Stomach (tissue), 4 donors: ENCODE measurements around the gene MT1M.

Source experiments
- CTCF ChIP-seq, 7 experiments: fragments of 450-650 bp in 4 of 7; fragments of 200-600 bp in 3 of 7; sonication (generic) in 3 of 7; IDR thresholded peaks; one replicate each; pipeline ENCODE4 v1.5.1; 2016 to 2019; ENCODE audit warnings: antibody characterized with exemption in 7 of 7, control low read depth in 2 of 7, mild to moderate bottlenecking in 1 of 7
- EP300 ChIP-seq: sonication (generic); formaldehyde crosslinking; IDR thresholded peaks from one replicate; pipeline ENCODE4 v1.6.1; 2017; ENCODE audit warnings: antibody characterized with exemption
- POLR2A ChIP-seq, 4 donors: fragments of 450-650 bp; IDR thresholded peaks; one replicate each; pipeline ENCODE4 v1.6.1; 2016; ENCODE audit warnings: antibody characterized with exemption in 4 of 4, control low read depth in 2 of 4, mild to moderate bottlenecking in 1 of 4, moderate library complexity in 1 of 4
- POLR2AphosphoS5 ChIP-seq, 3 donors: sonication (generic); formaldehyde crosslinking; IDR thresholded peaks; one replicate each; pipeline ENCODE4 v1.6.1; 2016; ENCODE audit warnings: antibody characterized with exemption in 3 of 3

GRCh38 chr16:56679078-56679730 is 46.7 kb downstream of the MT1M start:
- TF ChIP-seq POLR2AphosphoS5 (IDR thresholded peaks at IDR 0.05) (no peak), CTCF (IDR thresholded peaks at IDR 0.05) (no peak), POLR2A (IDR thresholded peaks at IDR 0.05) (no peak), EP300 (no peak)
